ENCODE data around the gene RANBP10. TPM values are rescaled to one million over a fixed set of nuclear protein-coding genes. Genes with fewer than 3 reads are reported as not detected.

The RANBP10 gene
- total RNA-seq, 1 donor from 2014 or later: 34.1 TPM

- peaks cover 37% of the 10 kb centered on the region for H3K4me1 Mint-ChIP-seq (ENCODE audit: low read depth)
- H3K9me3 Mint-ChIP-seq (ENCODE audit: low read depth): no peaks in the 10 kb centered on the region
- no peak overlapping the region for H3K4me3 Mint-ChIP-seq (ENCODE audit: low read depth)
- no peak overlapping the region for H3K27ac Mint-ChIP-seq
- TF ChIP-seq CTCF (IDR thresholded peaks at IDR 0.05; ENCODE audit: unreplicated experiment): no peak
- DNase-seq (ENCODE audit: low spot score, unreplicated experiment): no peak
- H3K36me3 Mint-ChIP-seq (ENCODE audit: insufficient read depth): peaks cover 9% of the 10 kb centered on the region
- no peaks in the 10 kb centered on the region for H3K27me3 Mint-ChIP-seq
Measured at GRCh38 chr16:67714522-67714921, 91.8 kb downstream of the RANBP10 start.

GRCh38 chr16:67713647-67714273 is 92.6 kb downstream of the RANBP10 start:
- H3K9me3 Mint-ChIP-seq (ENCODE audit: low read depth): no peaks in the 10 kb centered on the region
- no peak overlapping the region for H3K4me3 Mint-ChIP-seq (ENCODE audit: low read depth)
- H3K27ac Mint-ChIP-seq: peak overlapping the region; percentile 46
- no peak for DNase-seq (ENCODE audit: low spot score, unreplicated experiment)
- peaks cover 9% of the 10 kb centered on the region for H3K36me3 Mint-ChIP-seq (ENCODE audit: insufficient read depth)
- TF ChIP-seq CTCF (IDR thresholded peaks at IDR 0.05; ENCODE audit: unreplicated experiment): no peak
- H3K27me3 Mint-ChIP-seq: no peaks in the 10 kb centered on the region
- H3K4me1 Mint-ChIP-seq (ENCODE audit: low read depth): peaks cover 37% of the 10 kb centered on the region

- Mint-ChIP-seq H3K4me1 (ENCODE audit: low read depth) (peaks cover 19% of the 10 kb centered on the region), H3K4me3 (ENCODE audit: low read depth) (no peak overlapping the region), H3K9me3 (ENCODE audit: low read depth) (no peaks in the 10 kb centered on the region), H3K27me3 (no peaks in the 10 kb centered on the region), H3K27ac (no peak overlapping the region), H3K36me3 (ENCODE audit: insufficient read depth) (peaks cover 9% of the 10 kb centered on the region)
- no peak for TF ChIP-seq CTCF (IDR thresholded peaks at IDR 0.05; ENCODE audit: unreplicated experiment)
- DNase-seq (ENCODE audit: low spot score, unreplicated experiment): no peak
Measured at GRCh38 chr16:67710607-67711006, 95.8 kb downstream of the RANBP10 start.

- Mint-ChIP-seq H3K36me3 (ENCODE audit: insufficient read depth) (peaks cover 9% of the 10 kb centered on the region), H3K27me3 (no peaks in the 10 kb centered on the region), H3K4me3 (ENCODE audit: low read depth) (no peak overlapping the region), H3K4me1 (ENCODE audit: low read depth) (peaks cover 12% of the 10 kb centered on the region), H3K9me3 (ENCODE audit: low read depth) (no peaks in the 10 kb centered on the region), H3K27ac (no peak overlapping the region)
- TF ChIP-seq CTCF (IDR thresholded peaks at IDR 0.05; ENCODE audit: unreplicated experiment): no peak
- no peak for DNase-seq (ENCODE audit: low spot score, unreplicated experiment)
Measured at GRCh38 chr16:67709050-67709449, 97.3 kb downstream of the RANBP10 start.

- TF ChIP-seq CTCF (IDR thresholded peaks at IDR 0.05; ENCODE audit: unreplicated experiment): no peak
- Mint-ChIP-seq H3K9me3 (ENCODE audit: low read depth) (no peaks in the 10 kb centered on the region), H3K36me3 (ENCODE audit: insufficient read depth) (peaks cover 9% of the 10 kb centered on the region), H3K27me3 (no peaks in the 10 kb centered on the region), H3K4me1 (ENCODE audit: low read depth) (peaks cover 5% of the 10 kb centered on the region), H3K27ac (no peak overlapping the region), H3K4me3 (ENCODE audit: low read depth) (no peak overlapping the region)
- no peak for DNase-seq (ENCODE audit: low spot score, unreplicated experiment)
Measured at GRCh38 chr16:67708368-67708771, 98.0 kb downstream of the RANBP10 start.
